Measurements from ENCODE around the gene ADAM8. TPM values are rescaled to one million over a fixed set of nuclear protein-coding genes. Genes with fewer than 3 reads are reported as not detected.

The ADAM8 gene
- total RNA-seq, 1 donor from 2014 or later, result 157 TPM

GRCh38 chr10:133254421-133255120 lies 22.1 kb downstream of the ADAM8 start:
- intact Hi-C loops (cut with micrococcal nuclease), result no loop called here

- intact Hi-C loops (cut with micrococcal nuclease), result no loop called here
Measured at GRCh38 chr10:133253361-133253955, 23.2 kb downstream of the ADAM8 start.

- intact Hi-C loops (cut with micrococcal nuclease), result no loop called here
Measured at GRCh38 chr10:133252223-133252552, 24.5 kb downstream of the ADAM8 start.

DNA sequence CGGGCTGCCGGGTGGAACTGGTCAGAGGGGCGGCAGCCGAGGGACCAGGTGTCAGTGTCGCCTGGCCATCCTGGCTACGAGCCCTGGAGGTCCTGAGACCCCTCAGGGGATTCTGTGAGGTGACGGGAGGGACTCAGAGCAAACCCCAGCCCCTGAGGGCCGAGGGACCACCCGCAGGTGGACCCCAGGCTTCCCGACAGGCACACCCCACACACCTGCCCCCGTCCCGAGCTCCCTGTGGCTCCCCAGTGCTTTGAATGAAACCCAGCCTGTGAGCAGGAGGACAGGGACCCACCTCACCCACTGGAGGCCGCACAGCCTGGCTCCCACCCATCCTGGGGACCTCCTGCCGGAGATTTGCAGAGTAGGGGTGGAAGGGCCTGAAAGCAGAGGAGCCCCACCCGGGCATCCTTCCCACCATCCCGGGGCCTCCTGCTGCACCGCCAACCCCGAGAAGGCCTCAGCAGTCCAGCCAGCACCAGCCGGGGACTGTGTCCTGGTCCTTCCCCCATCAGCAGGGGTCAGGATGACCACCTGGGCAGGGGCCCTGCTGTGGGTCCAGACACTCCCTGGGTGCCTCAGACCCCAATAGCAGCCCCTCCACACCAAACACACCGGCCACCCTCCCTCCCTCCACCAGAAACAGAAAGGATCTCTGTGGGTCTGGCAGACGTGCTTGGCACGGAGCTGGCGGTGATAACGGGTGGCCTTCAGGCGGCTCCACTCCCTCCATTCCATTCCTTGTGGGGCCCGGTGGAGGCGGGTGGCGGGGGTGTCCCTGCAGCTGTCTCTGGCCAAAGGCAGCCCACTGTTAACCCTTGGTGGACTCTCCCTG lies 25.1 kb downstream of the ADAM8 start:
- intact Hi-C loops (cut with micrococcal nuclease), result no loop called here

GRCh38 chr10:133249975-133250754 lies 26.5 kb downstream of the ADAM8 start:
- intact Hi-C loops (cut with micrococcal nuclease), result no loop called here

DNA sequence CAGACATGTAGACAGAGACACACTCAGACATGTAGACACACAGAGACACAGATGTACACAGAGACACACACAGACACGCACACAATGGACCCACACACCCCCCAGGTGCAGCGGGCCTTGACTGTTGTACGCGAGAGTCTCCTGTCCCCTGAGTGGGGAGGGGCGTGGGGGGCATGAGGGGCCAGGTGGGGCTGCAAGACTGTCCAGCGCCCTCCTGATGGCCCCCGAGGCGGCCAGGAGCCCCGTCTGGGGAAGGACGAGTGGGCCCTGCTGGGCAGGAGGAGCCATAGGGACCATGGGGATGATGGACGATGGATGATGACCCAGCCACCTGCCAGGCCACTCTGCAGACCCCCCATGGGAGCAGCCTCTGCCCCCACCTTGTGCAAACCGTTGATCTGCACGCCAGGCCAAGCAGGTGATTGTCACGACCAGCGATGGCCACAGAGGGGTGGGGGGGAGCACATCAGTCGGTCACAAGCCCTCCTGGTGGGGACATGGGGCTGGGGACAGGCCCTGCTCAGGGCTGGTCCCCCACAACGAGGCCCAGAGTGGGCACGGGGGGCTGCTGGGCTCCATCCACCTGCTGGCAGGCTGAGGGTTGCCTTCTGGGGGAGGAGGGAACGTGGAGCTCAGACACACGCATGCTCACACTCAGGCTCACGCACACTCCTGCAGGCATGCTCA lies 27.4 kb downstream of the ADAM8 start:
- intact Hi-C loops (cut with micrococcal nuclease), result no loop called here

GRCh38 chr10:133248334-133248715 lies 28.3 kb downstream of the ADAM8 start:
- intact Hi-C loops (cut with micrococcal nuclease), result no loop called here

- intact Hi-C loops (cut with micrococcal nuclease), result no loop called here
Measured at GRCh38 chr10:133247681-133248333, 28.9 kb downstream of the ADAM8 start.

GRCh38 chr10:133246236-133246626 lies 30.4 kb downstream of the ADAM8 start:
- intact Hi-C loops (cut with micrococcal nuclease), result no loop called here

DNA sequence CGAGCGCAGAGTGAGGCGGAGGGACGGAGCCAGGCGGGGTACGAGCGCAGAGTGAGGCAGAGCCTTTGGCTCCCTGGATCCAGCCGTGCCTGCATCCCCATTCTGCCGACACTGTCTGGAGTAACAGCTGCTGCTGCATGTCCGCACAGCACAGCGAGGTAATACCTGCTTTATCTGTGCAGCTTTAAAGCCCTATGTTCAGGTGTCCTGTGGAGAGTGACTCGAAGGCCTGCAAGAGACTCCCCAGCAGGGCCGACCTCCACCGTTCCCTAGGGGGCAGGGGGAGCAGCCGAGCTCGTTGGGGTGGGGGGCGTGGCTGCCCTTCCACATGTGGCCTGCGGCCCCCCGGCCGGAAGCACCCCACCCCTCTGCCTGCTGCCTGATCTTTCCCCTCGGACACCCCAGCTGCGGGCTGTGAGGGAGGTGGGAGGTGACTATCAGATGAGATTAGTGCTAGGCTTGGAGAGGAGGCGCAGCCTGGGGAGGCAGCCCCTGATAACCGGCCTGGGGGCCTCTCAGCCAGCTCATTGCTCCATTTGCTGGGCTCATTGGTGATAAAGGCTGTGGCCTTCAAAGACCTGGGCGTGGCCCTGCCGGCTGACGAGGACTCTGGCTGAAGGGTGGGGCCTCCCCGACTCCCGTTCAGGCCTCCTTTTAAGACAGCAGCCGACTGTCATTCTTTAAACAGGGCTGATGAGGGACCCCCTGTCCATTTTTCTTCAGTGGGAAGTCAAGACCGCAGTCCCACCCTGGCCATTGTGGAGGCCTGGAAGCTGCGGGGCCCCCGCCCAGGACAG lies 31.0 kb downstream of the ADAM8 start:
- intact Hi-C loops (cut with micrococcal nuclease), result no loop called here

- intact Hi-C loops (cut with micrococcal nuclease), result no loop called here
Measured at GRCh38 chr10:133243593-133243992, 33.1 kb downstream of the ADAM8 start.

GRCh38 chr10:133242611-133243356 lies 33.9 kb downstream of the ADAM8 start:
- intact Hi-C loops (cut with micrococcal nuclease), result no loop called here

- intact Hi-C loops (cut with micrococcal nuclease), result no loop called here
Measured at GRCh38 chr10:133241501-133242205, 35.0 kb downstream of the ADAM8 start.

- intact Hi-C loops (cut with micrococcal nuclease), result no loop called here
Measured at GRCh38 chr10:133239990-133240389, 36.7 kb downstream of the ADAM8 start.

DNA sequence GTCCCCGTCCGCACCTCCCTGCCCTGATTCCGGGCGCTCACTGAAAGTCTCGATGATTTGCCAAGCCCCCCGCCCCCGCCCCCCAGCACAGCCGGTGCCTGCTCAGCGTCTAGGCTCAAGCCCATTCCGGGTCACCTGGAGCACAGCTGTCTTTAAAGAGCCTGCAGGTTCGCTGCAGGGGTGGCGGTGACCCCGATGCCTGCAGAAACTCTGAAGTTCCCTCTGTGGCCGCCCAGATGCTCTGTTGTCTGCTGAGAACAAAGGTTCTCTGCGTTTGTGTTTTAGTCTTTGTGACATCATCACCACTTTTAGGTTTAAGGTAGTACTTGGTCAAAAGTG lies 38.2 kb downstream of the ADAM8 start:
- intact Hi-C loops (cut with micrococcal nuclease), result no loop called here

DNA sequence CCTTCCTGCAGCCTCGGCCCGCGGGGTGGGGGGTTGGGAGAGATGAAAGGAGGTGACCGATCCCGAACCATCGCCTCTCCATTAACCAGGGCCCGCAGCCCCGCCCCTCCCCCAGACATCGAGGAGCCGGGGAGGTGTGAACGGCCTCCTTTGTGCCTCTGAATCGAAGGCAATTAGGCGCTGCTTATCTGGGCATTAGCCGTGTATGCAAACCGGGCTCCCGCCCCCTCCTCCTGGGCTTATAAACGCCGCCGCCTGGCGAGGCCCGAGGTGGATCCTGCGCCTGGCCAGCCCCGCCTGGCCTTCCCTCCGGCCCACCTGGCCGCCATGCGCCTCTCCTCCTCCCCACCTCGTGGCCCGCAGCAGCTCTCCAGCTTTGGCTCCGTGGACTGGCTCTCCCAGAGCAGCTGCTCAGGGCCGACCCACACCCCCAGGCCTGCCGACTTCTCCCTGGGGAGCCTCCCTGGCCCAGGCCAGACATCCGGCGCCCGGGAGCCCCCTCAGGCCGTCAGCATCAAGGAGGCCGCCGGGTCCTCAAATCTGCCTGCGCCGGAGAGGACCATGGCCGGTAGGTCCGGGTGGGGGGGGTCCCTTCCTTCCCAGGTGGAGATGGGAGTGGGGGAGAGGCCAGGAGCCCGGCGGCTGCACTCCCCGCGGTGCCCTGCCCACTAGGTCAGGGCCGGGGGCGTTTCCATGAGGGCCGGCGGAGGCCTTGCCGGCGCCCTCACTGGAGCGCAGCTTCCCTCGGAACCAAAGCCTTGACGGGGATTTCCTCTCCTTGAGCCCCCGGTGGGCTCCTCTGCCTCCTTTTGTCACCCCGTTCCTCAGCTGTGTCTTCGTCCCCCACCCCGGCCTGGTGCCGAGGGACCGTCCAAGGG lies 38.8 kb downstream of the ADAM8 start, which contains the start of gene VENTX:
TSS of gene VENTX (plus strand) at position 268 of the 878 bp plus-strand sequence. CDS start at position 328, 60 bp downstream.
- intact Hi-C loops (cut with micrococcal nuclease), result no loop called here

GRCh38 chr10:133237241-133237587 lies 39.5 kb downstream of the ADAM8 start:
- intact Hi-C loops (cut with micrococcal nuclease), result no loop called here

Data from T-helper 2 cell treated with Interferon-gamma antibody and Interleukin-4, amounts not matched to agents 100 ng/mL and 5 ng/mL, for 36 hours (primary cell).